GM23338 (cell line): ENCODE results near the gene ACP2.

ENCODE experiments used
- POLR2AphosphoS5 ChIP-seq: IDR thresholded peaks from 2 replicates; pipeline ENCODE4 v1.6.1; 2016; ENCODE audit warnings: antibody characterized with exemption, low read depth
- TF ChIP-seq, protein P1 (sequence below), 2 experiments: fragments of 200-600 bp in 1 of 2; sonication (generic) in 1 of 2; conservative IDR thresholded peaks; 2 replicates each; pipeline versions ENCODE4 v1.5.1 to v1.6.1; 2016 to 2017; ENCODE audit warnings: antibody characterized with exemption in 2 of 2, low read depth in 2 of 2, mild to moderate bottlenecking in 2 of 2, moderate library complexity in 1 of 2

GRCh38 chr11:47278058-47278457 is 29.4 kb upstream of the ACP2 start:
- TF ChIP-seq, protein P1, sequence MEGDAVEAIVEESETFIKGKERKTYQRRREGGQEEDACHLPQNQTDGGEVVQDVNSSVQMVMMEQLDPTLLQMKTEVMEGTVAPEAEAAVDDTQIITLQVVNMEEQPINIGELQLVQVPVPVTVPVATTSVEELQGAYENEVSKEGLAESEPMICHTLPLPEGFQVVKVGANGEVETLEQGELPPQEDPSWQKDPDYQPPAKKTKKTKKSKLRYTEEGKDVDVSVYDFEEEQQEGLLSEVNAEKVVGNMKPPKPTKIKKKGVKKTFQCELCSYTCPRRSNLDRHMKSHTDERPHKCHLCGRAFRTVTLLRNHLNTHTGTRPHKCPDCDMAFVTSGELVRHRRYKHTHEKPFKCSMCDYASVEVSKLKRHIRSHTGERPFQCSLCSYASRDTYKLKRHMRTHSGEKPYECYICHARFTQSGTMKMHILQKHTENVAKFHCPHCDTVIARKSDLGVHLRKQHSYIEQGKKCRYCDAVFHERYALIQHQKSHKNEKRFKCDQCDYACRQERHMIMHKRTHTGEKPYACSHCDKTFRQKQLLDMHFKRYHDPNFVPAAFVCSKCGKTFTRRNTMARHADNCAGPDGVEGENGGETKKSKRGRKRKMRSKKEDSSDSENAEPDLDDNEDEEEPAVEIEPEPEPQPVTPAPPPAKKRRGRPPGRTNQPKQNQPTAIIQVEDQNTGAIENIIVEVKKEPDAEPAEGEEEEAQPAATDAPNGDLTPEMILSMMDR (conservative IDR thresholded peaks at IDR 0.05; ENCODE audit: low read depth in 2 of 2), result no peak
- no peak for TF ChIP-seq POLR2AphosphoS5
